GM12878 (cell line): ENCODE results near the gene SMIM5. TPM values are rescaled to one million over a fixed set of nuclear protein-coding genes. Genes with fewer than 3 reads are reported as not detected.

Source experiments
- ATAC-seq: fragments of 200-7000 bp; cut with Tn5 transposase; 3 replicates; pipeline ENCODE4 v1.9.1; 2020; ENCODE audit warnings: mild to moderate bottlenecking, moderate library complexity
- BruUV-seq: library from RNA; stranded (reverse); fragments of 400-500 nt; replicated peaks from 2 replicates; lab custom pipeline; 2021; lab: Mats Ljungman, UMichigan
- CTCF ChIA-PET: fragments of 300-600 bp; sonication (Branson Sonifier 250); formaldehyde crosslinking; extraction: SDS; loops from one replicate; lab custom pipeline; 2021; ENCODE audit warnings: inconsistent platforms; lab: Yijun Ruan, JAX
- POLR2A ChIA-PET: fragments of 350-600 bp; formaldehyde crosslinking; extraction: SDS; loops from one replicate; lab custom pipeline; 2021; ENCODE audit warnings: inconsistent platforms; lab: Charles Lee
- RAD21 ChIA-PET: fragments of 300-600 bp; sonication (Branson Sonifier 250); formaldehyde crosslinking; loops from one replicate; lab custom pipeline; 2023; ENCODE audit warnings: antibody characterized with exemption; ENCODE audit not compliant: unreplicated experiment; lab: Charles Lee
- SMC1A ChIA-PET: fragments of 300-600 bp; sonication (Branson Sonifier 250); formaldehyde crosslinking; loops from one replicate; lab custom pipeline; 2023; ENCODE audit not compliant: unreplicated experiment, uncharacterized antibody; lab: Charles Lee
- DNase-seq: peaks from one replicate; pipeline ENCODE4 v3.0.0-alpha.2; 2011; ENCODE audit warnings: low read depth, low spot score
- FAIRE-seq: peaks from 3 replicates; lab custom pipeline; 2011; peaks lifted over from hg19 to GRCh38; lab: Jason Lieb, UNC
- H2AFZ ChIP-seq: 2 replicates; pipeline ENCODE4 v1.6.0; 2011; ENCODE audit warnings: low read depth, low read length, control low read depth; ENCODE audit not compliant: control insufficient read depth
- H3K27ac ChIP-seq: 2 replicates; pipeline ENCODE4 v1.5.1; 2011; ENCODE audit warnings: control low read depth; ENCODE audit not compliant: control insufficient read depth, insufficient read depth
- H3K27me3 ChIP-seq, 2 experiments: replicated peaks in 1 of 2; 2 replicates each; pipeline versions ENCODE4 v1.6.0 to v1.6.1; 2011; ENCODE audit warnings: low read length in 1 of 2; ENCODE audit not compliant: control insufficient read depth in 2 of 2, insufficient read depth in 2 of 2
- H3K36me3 ChIP-seq, 2 experiments: 2 replicates each; pipeline ENCODE4 v1.5.1; 2011; ENCODE audit warnings: low read length in 1 of 2; ENCODE audit not compliant: control insufficient read depth in 2 of 2, insufficient read depth in 2 of 2
- H3K4me1 ChIP-seq: 2 replicates; pipeline ENCODE4 v1.6.1; 2011; ENCODE audit warnings: mild to moderate bottlenecking, low read length, moderate library complexity, mixed read lengths; ENCODE audit not compliant: control insufficient read depth, insufficient read depth
- H3K4me2 ChIP-seq: 2 replicates; pipeline ENCODE4 v1.6.0; 2011; ENCODE audit warnings: control low read depth; ENCODE audit not compliant: control insufficient read depth, insufficient read depth
- H3K4me3 ChIP-seq: fragments of 200-600 bp; sonication (generic); 2 replicates; pipeline ENCODE4 v1.5.1; 2016
- H3K79me2 ChIP-seq: 2 replicates; pipeline ENCODE4 v1.6.0; 2011; ENCODE audit warnings: low read length; ENCODE audit not compliant: control insufficient read depth, insufficient read depth
- H3K9ac ChIP-seq: 2 replicates; pipeline ENCODE4 v1.8.0; 2011; ENCODE audit warnings: low read length, control low read depth, mixed read lengths; ENCODE audit not compliant: control insufficient read depth, insufficient read depth
- H3K9me3 ChIP-seq: replicated peaks from 3 replicates; pipeline ENCODE4 v1.5.1; 2011; ENCODE audit warnings: mild to moderate bottlenecking, low read length; ENCODE audit not compliant: control insufficient read depth, insufficient read depth
- H4K20me1 ChIP-seq: 2 replicates; pipeline ENCODE4 v1.6.0; 2011; ENCODE audit not compliant: control insufficient read depth, insufficient read depth
- CEBPB ChIP-seq, 2 experiments: fragments of 150-350 bp in 1 of 2; IDR thresholded peaks; 2 replicates each; pipeline ENCODE4 v1.6.1; 2012 to 2014; ENCODE audit warnings: low read depth in 2 of 2, low read length in 2 of 2, borderline replicate concordance in 1 of 2, inconsistent platforms in 1 of 2
- IKZF1 ChIP-seq: fragments of 450-650 bp; conservative IDR thresholded peaks from 2 replicates; pipeline ENCODE4 v1.6.1; 2017; ENCODE audit warnings: antibody characterized with exemption, mild to moderate bottlenecking
- KAT2A ChIP-seq: conservative IDR thresholded peaks from 2 replicates; pipeline ENCODE4 v1.6.1; 2011; ENCODE audit warnings: low read depth, low read length; ENCODE audit not compliant: control insufficient read depth
- WGBS: methylation state at CpG from one replicate; pipeline ENCODE4 v1.1.6; 2016; ENCODE audit warnings: low lambda C conversion rate; ENCODE audit not compliant: insufficient replicate concordance, insufficient coverage; ENCODE audit errors: missing lambda C conversion rate; 5-methylcytosine and 5-hydroxymethylcytosine counted together
- in situ Hi-C: fragments of 300-500 bp; cut with MboI; formaldehyde crosslinking; loops from 9 replicates; pipeline ENCODE4 v1.14.3; 2018; ENCODE audit warnings: mixed read lengths
- intact Hi-C: fragments of 100-400 bp; cut with micrococcal nuclease; formaldehyde crosslinking; loops from one replicate; pipeline ENCODE4 v1.14.2; 2022; ENCODE audit not compliant: unreplicated experiment
- polyA plus RNA-seq, 11 experiments: library from polyadenylated mRNA; depleted of rRNA in 4 of 11; unstranded in 6 of 11; stranded (reverse) in 5 of 11; fragments of >200 nt; fragmentation: Nextera tagmentation in 4 of 11; fragmentation: Illumina TruSeq in 1 of 11; extraction: Ambion mirVana in 4 of 11; extraction: Trizol in 1 of 11; gene quantifications; 1 replicate in 1 of 11; 2 replicates in 10 of 11; pipeline versions ENCODE4 v1.2.1 to v1.2.3, GENCODE V29; 2011 to 2016; ENCODE audit warnings: inconsistent platforms in 2 of 11, missing spikeins in 2 of 11, low read depth in 1 of 11
- total RNA-seq, 4 experiments: library from RNA; depleted of rRNA in 3 of 4; stranded (reverse); fragments of >200 nt in 3 of 4; fragmentation: Illumina TruSeq in 1 of 4; extraction: Trizol in 1 of 4; gene quantifications; 2 replicates each; pipeline versions ENCODE4 v1.2.1 to v1.2.3, GENCODE V29; 2013 to 2021
- TF ChIP-seq, protein P1 (sequence below), 3 experiments: IDR thresholded peaks in 2 of 3; conservative IDR thresholded peaks in 1 of 3; 2 replicates each; pipeline ENCODE4 v1.5.1; 2011; ENCODE audit warnings: low read depth in 3 of 3, low read length in 3 of 3, mild to moderate bottlenecking in 3 of 3, control low read depth in 2 of 3, moderate library complexity in 2 of 3, inconsistent platforms in 1 of 3, mixed read lengths in 1 of 3; ENCODE audit not compliant: control insufficient read depth in 2 of 3, insufficient read depth in 1 of 3; ENCODE audit errors: extremely low read depth in 1 of 3
- TF ChIP-seq, protein P2 (sequence below): fragments of 450-650 bp; IDR thresholded peaks from 2 replicates; pipeline ENCODE4 v1.6.1; 2017; ENCODE audit warnings: mild to moderate bottlenecking
- TF ChIP-seq, protein P3 (sequence below): fragments of 450-650 bp; formaldehyde crosslinking; IDR thresholded peaks from 2 replicates; pipeline ENCODE4 v1.4.0; 2020; ENCODE audit warnings: mild to moderate bottlenecking, moderate library complexity
- TF ChIP-seq, protein P4 (sequence below): IDR thresholded peaks from 2 replicates; pipeline ENCODE4 v1.6.1; 2011; ENCODE audit warnings: mild to moderate bottlenecking, low read depth, low read length, moderate library complexity; ENCODE audit not compliant: insufficient replicate concordance

SMIM5 gene
- total and polyA plus RNA-seq, 10 of the 15 experiments (the other 5 are each of a cell fraction or from before 2014, with no cell fraction given) = 0.08 to 0.11 TPM; not detected in 8

- WGBS = 50% methylated on average over 17 of the region's 17 CpGs
- no TSS peak for BruUV-seq
- no peak overlapping the region for H3K4me3 ChIP-seq
- no peak overlapping the region for H3K4me2 ChIP-seq
- in situ Hi-C loops = loop anchor here (10.0 kb wide), 1 partner anchor 168 kb away; no protein-coding TSS in a partner anchor
- CTCF ChIA-PET = interaction anchor here (0.6 to 3.7 kb wide), 2 partner anchors 9 to 158 kb away, joined by 3 to 20 read pairs; no protein-coding TSS in a partner anchor
- DNase-seq = no peak
- no peak overlapping the region for H3K9ac ChIP-seq
- intact Hi-C loops = no loop called here
- H3K79me2 ChIP-seq = no peaks in the 10 kb centered on the region
- no peak for FAIRE-seq
- RAD21 ChIA-PET = no interaction called here
- H4K20me1 ChIP-seq = no peaks in the 10 kb centered on the region
- TF ChIP-seq, protein P1, sequence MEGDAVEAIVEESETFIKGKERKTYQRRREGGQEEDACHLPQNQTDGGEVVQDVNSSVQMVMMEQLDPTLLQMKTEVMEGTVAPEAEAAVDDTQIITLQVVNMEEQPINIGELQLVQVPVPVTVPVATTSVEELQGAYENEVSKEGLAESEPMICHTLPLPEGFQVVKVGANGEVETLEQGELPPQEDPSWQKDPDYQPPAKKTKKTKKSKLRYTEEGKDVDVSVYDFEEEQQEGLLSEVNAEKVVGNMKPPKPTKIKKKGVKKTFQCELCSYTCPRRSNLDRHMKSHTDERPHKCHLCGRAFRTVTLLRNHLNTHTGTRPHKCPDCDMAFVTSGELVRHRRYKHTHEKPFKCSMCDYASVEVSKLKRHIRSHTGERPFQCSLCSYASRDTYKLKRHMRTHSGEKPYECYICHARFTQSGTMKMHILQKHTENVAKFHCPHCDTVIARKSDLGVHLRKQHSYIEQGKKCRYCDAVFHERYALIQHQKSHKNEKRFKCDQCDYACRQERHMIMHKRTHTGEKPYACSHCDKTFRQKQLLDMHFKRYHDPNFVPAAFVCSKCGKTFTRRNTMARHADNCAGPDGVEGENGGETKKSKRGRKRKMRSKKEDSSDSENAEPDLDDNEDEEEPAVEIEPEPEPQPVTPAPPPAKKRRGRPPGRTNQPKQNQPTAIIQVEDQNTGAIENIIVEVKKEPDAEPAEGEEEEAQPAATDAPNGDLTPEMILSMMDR (IDR thresholded peaks at IDR 0.05 in 2 of 3, conservative IDR thresholded peaks at IDR 0.05 in 1 of 3; ENCODE audit: control insufficient read depth in 2 of 3, extremely low read depth in 1 of 3, insufficient read depth in 1 of 3, low read depth in 3 of 3, low read length in 3 of 3) = no peak
- TF ChIP-seq IKZF1 (no peak), KAT2A (no peak), CEBPB (IDR thresholded peaks at IDR 0.05; ENCODE audit: borderline replicate concordance in 1 of 2, low read depth in 2 of 2, low read length in 2 of 2) (no peak)
- TF ChIP-seq, protein P2, sequence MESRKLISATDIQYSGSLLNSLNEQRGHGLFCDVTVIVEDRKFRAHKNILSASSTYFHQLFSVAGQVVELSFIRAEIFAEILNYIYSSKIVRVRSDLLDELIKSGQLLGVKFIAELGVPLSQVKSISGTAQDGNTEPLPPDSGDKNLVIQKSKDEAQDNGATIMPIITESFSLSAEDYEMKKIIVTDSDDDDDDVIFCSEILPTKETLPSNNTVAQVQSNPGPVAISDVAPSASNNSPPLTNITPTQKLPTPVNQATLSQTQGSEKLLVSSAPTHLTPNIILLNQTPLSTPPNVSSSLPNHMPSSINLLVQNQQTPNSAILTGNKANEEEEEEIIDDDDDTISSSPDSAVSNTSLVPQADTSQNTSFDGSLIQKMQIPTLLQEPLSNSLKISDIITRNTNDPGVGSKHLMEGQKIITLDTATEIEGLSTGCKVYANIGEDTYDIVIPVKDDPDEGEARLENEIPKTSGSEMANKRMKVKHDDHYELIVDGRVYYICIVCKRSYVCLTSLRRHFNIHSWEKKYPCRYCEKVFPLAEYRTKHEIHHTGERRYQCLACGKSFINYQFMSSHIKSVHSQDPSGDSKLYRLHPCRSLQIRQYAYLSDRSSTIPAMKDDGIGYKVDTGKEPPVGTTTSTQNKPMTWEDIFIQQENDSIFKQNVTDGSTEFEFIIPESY = no peak
- TF ChIP-seq, protein P3, sequence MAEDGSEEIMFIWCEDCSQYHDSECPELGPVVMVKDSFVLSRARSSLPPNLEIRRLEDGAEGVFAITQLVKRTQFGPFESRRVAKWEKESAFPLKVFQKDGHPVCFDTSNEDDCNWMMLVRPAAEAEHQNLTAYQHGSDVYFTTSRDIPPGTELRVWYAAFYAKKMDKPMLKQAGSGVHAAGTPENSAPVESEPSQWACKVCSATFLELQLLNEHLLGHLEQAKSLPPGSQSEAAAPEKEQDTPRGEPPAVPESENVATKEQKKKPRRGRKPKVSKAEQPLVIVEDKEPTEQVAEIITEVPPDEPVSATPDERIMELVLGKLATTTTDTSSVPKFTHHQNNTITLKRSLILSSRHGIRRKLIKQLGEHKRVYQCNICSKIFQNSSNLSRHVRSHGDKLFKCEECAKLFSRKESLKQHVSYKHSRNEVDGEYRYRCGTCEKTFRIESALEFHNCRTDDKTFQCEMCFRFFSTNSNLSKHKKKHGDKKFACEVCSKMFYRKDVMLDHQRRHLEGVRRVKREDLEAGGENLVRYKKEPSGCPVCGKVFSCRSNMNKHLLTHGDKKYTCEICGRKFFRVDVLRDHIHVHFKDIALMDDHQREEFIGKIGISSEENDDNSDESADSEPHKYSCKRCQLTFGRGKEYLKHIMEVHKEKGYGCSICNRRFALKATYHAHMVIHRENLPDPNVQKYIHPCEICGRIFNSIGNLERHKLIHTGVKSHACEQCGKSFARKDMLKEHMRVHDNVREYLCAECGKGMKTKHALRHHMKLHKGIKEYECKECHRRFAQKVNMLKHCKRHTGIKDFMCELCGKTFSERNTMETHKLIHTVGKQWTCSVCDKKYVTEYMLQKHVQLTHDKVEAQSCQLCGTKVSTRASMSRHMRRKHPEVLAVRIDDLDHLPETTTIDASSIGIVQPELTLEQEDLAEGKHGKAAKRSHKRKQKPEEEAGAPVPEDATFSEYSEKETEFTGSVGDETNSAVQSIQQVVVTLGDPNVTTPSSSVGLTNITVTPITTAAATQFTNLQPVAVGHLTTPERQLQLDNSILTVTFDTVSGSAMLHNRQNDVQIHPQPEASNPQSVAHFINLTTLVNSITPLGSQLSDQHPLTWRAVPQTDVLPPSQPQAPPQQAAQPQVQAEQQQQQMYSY = no peak
- TF ChIP-seq, protein P4, sequence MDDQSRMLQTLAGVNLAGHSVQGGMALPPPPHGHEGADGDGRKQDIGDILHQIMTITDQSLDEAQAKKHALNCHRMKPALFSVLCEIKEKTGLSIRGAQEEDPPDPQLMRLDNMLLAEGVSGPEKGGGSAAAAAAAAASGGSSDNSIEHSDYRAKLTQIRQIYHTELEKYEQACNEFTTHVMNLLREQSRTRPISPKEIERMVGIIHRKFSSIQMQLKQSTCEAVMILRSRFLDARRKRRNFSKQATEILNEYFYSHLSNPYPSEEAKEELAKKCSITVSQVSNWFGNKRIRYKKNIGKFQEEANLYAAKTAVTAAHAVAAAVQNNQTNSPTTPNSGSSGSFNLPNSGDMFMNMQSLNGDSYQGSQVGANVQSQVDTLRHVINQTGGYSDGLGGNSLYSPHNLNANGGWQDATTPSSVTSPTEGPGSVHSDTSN = no peak
- H3K27ac ChIP-seq = no peak overlapping the region
- ATAC-seq = no peak
- H3K4me1 ChIP-seq = 0 out of 2 replicates have a peak, but pooled peaks cover 4% of the 10 kb centered on the region
- H3K27me3 ChIP-seq = peaks cover 5 to 7% of the 10 kb centered on the region in 2 experiments
- no peaks in the 10 kb centered on the region for H3K9me3 ChIP-seq
- no peaks in the 10 kb centered on the region for H3K36me3 ChIP-seq
- no peak overlapping the region for H2AFZ ChIP-seq
- SMC1A ChIA-PET = interaction anchor here (1.3 kb wide), 1 partner anchor 161 kb away, joined by 3 read pairs; no protein-coding TSS in a partner anchor
- POLR2A ChIA-PET = no interaction called here
Observed at GRCh38 chr17:75592348-75593020, 40.8 kb upstream of the SMIM5 start.
